ENCODE data around the gene IL13RA2. TPM values are rescaled to one million over a fixed set of nuclear protein-coding genes. Genes with fewer than 3 reads are reported as not detected.

The IL13RA2 gene
- total RNA-seq, 4 donors from 2014 or later: 0.51 to 1.5 TPM; not detected in 2

GRCh38 chrX:115011428-115011827 lies 6.0 kb downstream of the IL13RA2 start:
- TF ChIP-seq, protein P1, sequence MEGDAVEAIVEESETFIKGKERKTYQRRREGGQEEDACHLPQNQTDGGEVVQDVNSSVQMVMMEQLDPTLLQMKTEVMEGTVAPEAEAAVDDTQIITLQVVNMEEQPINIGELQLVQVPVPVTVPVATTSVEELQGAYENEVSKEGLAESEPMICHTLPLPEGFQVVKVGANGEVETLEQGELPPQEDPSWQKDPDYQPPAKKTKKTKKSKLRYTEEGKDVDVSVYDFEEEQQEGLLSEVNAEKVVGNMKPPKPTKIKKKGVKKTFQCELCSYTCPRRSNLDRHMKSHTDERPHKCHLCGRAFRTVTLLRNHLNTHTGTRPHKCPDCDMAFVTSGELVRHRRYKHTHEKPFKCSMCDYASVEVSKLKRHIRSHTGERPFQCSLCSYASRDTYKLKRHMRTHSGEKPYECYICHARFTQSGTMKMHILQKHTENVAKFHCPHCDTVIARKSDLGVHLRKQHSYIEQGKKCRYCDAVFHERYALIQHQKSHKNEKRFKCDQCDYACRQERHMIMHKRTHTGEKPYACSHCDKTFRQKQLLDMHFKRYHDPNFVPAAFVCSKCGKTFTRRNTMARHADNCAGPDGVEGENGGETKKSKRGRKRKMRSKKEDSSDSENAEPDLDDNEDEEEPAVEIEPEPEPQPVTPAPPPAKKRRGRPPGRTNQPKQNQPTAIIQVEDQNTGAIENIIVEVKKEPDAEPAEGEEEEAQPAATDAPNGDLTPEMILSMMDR (IDR thresholded peaks at IDR 0.05; ENCODE audit: low read depth): no peak

GRCh38 chrX:114999906-115000305 lies 17.5 kb downstream of the IL13RA2 start:
- TF ChIP-seq, protein P1 (IDR thresholded peaks at IDR 0.05; ENCODE audit: low read depth): no peak

DNA sequence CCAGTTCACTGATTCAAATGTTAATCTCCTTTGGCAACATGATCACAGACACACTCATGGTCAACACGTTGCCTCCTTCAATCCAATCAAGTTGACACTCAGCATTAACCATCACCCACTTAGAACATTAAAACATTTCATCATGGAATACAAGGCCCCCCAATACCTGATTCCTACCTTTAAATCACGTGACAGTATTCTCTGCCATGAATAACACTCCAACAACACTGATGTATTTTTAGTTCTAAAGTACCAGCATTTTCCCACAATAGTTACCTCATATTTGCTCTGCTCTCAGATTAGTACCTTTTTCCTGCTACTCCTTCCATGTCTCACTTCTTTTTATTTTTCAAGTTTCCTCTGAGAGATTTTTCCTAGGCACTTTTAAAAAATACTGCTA lies 19.6 kb downstream of the IL13RA2 start:
- TF ChIP-seq, protein P1 (IDR thresholded peaks at IDR 0.05; ENCODE audit: low read depth): no peak

GRCh38 chrX:114985967-114986592 lies 31.3 kb downstream of the IL13RA2 start:
- TF ChIP-seq, protein P1 (IDR thresholded peaks at IDR 0.05; ENCODE audit: low read depth): no peak

GRCh38 chrX:114976292-114976691 lies 41.1 kb downstream of the IL13RA2 start:
- TF ChIP-seq, protein P1 (IDR thresholded peaks at IDR 0.05; ENCODE audit: low read depth): no peak

DNA sequence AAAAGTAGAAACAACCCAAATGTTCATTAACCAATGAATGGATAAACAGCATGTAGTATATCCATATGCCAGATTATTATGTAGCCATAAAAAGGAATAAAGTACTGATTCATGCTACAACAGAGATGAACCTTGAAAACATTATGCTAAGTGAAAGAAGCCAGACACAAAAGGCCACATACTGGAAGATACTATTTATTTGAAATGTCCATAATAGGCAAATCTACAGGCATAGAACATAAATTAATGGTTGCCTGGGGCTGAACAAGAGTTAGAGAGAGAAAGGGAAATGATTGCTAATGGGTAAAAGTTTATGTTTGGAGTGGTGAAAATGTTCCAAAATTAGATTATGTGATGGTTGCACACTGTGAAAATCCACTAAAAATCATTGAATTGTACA lies 44.4 kb downstream of the IL13RA2 start:
- TF ChIP-seq, protein P1 (IDR thresholded peaks at IDR 0.05; ENCODE audit: low read depth): no peak

- TF ChIP-seq, protein P1 (IDR thresholded peaks at IDR 0.05; ENCODE audit: low read depth): no peak
Measured at GRCh38 chrX:114970806-114971205, 46.6 kb downstream of the IL13RA2 start.
